NCI-H1694 treated with DMSO at 0.1 percent for 48 hours (cell line): ENCODE measurements around the gene LAMB1.
"Not testable (repeated sequence)": the region's sequence is repeated elsewhere in the genome, so short reads cannot be mapped to it uniquely, and the experiment has no call there.

Source experiments
- DNase-seq: peaks from one replicate; lab custom pipeline; 2025; lab: John Stamatoyannopoulos, UW

Gene LAMB1

DNA sequence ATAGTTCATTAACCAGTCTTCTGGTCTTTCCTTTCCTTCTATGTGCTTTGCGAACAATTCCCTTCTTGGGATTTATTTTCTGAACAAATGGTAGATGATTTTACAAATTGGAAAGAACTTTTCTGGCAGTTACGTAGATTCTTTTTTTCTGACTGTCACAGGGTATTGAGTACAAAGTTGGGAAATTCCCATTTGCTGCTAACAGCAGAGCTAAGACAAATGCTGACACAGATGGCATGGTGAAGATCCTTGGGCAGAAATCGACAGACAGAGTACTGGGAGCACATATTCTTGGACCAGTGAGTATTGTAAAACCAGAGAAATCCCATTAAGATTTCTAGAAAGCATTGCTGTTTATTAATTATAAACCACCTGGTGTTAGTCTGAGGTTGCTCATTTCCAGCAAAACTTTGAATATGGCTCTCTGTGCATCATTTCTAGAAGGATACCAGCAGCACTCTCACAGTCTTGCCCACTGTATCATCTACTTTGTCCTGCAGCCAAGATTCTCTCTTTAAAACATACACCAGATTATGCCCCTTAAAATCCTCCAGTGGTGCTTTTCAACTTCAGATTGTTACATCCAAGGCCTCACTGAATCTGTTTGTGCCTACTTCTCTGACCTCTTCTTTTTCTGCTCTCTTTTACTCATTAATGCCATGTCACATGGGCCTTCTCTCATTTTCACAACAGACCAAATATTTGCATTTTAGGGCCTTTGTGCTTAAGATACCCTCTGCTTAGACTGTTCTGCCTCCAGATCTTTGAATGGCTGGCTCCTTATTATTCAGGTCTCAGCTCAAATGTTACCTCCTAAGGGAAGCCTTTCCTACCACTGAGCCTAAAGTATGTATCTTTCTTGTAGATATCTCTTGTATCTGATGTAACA is 85.0 kb downstream of the LAMB1 start:
- no peak for DNase-seq

GRCh38 chr7:107915541-107915940 is 87.4 kb downstream of the LAMB1 start:
- DNase-seq = no peak

- DNase-seq = no peak
Observed at GRCh38 chr7:107914831-107915230, 88.1 kb downstream of the LAMB1 start.

GRCh38 chr7:107913851-107914250 is 89.1 kb downstream of the LAMB1 start:
- no peak for DNase-seq

DNA sequence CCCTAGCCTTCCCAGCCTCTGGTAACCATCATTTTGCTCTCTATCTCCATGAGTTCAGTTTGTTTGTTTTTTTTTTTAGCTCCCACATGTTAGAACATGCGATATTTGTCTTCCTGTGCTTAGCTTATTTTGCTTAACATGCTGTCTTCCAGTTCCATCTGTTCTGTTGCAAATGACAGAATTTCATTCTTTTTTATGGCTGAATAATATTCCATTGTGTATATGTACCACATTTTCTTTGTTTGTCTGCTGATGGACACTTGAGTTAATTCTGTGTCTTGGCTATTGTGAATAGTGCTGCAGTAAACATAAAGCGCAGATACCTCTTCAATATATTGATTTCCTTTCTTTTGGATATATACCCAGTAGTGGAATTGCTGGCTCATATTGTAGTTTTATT is 91.0 kb downstream of the LAMB1 start:
- DNase-seq = no peak

- no peak for DNase-seq
Observed at GRCh38 chr7:107909445-107909844, 93.5 kb downstream of the LAMB1 start.

DNA sequence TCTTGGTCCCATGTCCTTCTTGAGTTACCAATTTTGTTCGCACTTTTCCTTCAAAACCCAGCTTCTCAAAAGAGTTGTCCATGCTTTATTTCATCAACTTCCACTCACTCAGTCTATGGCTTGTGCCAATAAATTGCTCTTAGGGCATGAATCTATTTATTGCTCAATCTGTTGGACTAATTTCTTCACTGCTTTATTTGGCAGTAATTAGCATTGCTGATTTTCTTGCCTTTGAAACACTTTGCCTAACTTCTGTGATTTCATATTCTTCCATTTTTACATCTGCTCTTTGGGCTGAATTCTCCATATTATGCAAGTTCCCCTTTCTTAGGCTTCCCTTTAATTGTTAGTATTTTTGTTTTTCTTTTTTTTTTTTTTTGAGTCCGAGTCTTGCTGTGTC is 95.2 kb downstream of the LAMB1 start:
- DNase-seq = no peak

- DNase-seq = no peak
Observed at GRCh38 chr7:107902381-107902780, 100.6 kb downstream of the LAMB1 start.

GRCh38 chr7:107900496-107901015 is 102.4 kb downstream of the LAMB1 start:
- no peak for DNase-seq

- DNase-seq = no peak
Observed at GRCh38 chr7:107898997-107899594, 103.9 kb downstream of the LAMB1 start.

GRCh38 chr7:107892367-107892741 is 110.6 kb downstream of the LAMB1 start:
- not testable (repeated sequence) for DNase-seq

DNA sequence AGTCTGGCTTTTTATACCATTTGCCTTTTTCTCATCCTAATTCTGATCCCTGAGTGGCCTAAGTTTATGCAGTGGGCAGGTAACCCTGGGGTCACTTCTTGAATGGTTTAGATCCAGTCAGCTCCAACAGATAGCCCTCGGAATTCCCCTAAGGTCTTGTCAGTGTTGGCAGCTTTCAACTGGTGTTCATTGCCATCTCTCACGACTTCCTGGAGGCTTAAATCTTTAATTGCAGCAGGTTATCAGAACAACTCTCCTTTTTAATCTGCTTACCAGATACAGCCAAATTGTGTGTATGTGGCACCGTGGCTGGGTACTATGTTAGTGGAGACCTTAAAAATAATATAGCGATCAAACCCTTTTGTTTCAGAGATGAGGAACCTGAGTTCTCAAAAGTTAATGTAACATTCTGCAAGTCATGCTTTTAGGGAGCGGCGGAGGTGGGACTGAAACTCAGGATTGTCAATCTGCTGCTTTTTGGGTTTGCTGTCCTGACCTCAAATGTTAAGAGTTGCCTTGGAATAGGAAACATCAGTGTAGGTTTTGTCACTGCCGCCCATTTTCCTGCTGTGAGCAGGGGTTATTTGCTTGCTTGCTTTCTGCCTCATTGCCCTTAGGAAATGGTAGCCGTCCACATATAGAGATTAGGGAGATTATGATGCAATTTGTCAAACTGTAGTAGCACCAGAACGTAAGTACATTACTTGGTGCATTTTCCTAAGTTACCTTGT is 111.2 kb downstream of the LAMB1 start:
- DNase-seq = no peak

- peak; percentile 86 for DNase-seq
Observed at GRCh38 chr7:107890962-107891635, 111.9 kb downstream of the LAMB1 start, which contains the start of gene DLD. Gene DLD, plus strand, starts transcription at chr7:107891183. Its CDS starts 68 bp downstream, at chr7:107891251.

GRCh38 chr7:107890493-107890961 is 112.4 kb downstream of the LAMB1 start:
- no peak for DNase-seq

DNA sequence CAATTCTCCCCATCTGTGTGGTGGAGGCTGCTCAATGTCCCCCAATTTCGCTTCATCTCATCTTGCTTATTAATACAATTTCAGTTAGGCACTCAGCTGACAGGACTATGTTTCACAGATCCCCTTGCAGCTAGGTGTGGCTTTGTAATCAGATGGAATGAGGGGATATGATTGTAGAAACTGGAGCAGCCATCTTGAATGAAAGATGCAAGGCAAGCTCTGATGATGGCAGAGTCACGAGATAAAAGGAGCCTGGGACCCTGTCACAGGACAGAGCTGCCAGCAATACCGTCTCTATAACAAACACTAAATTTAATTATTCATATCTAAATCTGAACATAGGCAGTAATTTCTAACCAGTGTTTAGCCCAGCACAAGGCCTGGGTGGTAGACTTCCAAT is 113.0 kb downstream of the LAMB1 start:
- no peak for DNase-seq

- DNase-seq = not testable (repeated sequence)
Observed at GRCh38 chr7:107887827-107888226, 115.1 kb downstream of the LAMB1 start.

DNA sequence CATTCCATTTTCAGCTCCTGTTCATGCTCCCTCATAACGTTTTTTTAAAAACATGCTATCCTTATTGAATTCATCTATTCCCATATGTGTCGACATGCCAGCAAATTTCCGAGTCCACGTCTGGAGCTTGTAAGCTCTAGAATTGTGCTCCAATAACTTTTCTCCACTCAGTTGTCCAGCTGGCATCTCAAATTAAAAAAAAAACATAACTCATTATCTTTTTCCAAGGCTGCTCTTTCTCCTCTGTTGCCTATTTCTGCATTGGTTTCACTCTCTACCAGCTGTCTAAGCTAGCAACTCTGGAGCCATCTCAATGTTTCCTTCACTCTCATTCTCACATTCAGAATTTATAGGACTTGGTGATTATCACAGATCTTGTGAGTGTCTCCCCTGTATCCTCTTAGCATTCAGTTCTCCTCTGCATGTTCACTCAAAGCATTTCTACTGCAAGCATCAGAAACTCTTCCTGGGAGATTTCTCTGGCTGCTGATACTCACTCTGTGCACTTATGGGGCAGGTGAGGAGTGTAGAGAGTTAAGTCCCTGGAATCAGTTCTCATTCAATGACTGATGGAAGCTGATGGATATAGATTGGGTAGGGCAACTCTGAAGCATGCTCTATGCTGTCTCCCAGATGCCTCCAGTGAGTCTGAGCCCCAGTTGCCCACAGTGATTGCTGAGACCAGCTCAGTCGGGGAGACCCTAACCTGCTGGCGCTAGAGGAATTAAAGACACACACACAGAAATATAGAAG is 118.7 kb downstream of the LAMB1 start:
- DNase-seq = no peak

GRCh38 chr7:107882766-107883165 is 120.2 kb downstream of the LAMB1 start:
- DNase-seq = no peak

DNA sequence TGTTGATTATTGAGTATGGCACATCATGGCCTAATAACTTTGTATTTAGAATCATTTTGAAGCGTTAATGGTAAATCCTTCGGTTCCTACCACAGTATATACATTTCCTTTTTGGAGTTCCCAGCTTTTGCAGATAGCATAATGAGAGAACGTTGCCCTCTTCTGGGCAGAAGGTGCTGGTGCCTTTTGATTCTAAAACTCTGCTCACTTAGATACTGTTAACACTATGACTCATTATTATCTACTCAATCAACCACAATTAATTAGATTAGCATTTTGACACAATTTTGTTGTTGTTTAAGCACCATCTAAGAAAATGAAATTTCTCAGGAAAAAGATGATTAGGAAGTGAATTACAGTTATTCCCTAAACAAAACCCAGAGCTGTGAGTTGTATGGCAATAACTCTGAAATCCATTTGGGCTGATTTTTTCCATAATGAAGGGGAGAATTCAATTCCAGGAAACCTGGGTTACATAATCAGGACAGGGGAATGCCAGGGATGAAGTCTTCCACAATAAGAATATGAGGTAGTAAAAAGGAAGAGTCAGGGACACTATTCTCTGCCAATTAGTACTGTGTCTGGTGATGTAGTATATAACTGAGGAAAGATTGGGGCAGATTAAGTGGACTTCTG is 123.4 kb downstream of the LAMB1 start:
- DNase-seq = peak; percentile 78

DNA sequence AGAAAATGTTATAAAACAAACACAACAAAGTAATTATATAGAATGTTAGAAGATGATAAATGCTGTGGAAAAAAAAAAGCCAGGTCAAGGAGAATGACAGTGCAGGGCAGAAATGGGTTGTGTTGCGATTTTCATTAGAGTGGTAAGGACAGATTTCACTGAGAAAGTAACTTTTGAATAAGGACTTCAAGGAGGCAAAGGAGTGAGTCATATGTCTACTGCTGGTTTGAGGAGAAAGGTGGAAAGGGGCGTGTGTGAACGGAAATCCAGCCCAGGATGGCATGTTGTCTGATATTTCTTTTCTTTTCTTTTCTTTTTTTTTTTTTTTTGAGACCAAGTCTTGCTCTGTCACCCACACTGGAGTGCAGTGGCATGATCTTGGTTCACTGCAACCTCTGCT is 124.3 kb downstream of the LAMB1 start:
- no peak for DNase-seq
